Caco-2 (cell line): ENCODE measurements around the gene DSE. TPM values are rescaled to one million over a fixed set of nuclear protein-coding genes. Genes with fewer than 3 reads are reported as not detected.

Source experiments
- BruUV-seq: library from RNA; stranded (reverse); fragments of 400-500 nt; replicated peaks from 2 replicates; lab custom pipeline; 2021; lab: Mats Ljungman, UMichigan
- CTCF ChIA-PET: fragments of 300-600 bp; sonication (Branson Sonifier 250); formaldehyde crosslinking; loops from one replicate; lab custom pipeline; 2022; ENCODE audit warnings: antibody characterized with exemption; lab: Charles Lee
- POLR2A ChIA-PET: fragments of 300-600 bp; sonication (Branson Sonifier 250); formaldehyde crosslinking; loops from one replicate; lab custom pipeline; 2022; ENCODE audit warnings: antibody characterized with exemption; lab: Charles Lee
- DNase-seq, 2 experiments: peaks; one replicate each; pipeline versions ENCODE4 v3.0.0 to v3.0.0-alpha.2; 2020 to 2022
- H3K27me3 ChIP-seq: replicated peaks from 2 replicates; pipeline ENCODE4 v1.6.0; 2011; ENCODE audit warnings: low read length; ENCODE audit not compliant: control insufficient read depth, insufficient read depth
- H3K36me3 ChIP-seq: 2 replicates; pipeline ENCODE4 v1.5.1; 2011; ENCODE audit warnings: low read length; ENCODE audit not compliant: control insufficient read depth, insufficient read depth
- H3K4me1 ChIP-seq: fragments of 250-450 bp; sonication (Bioruptor Pico); 2 replicates; pipeline ENCODE4 v1.5.1; 2020; ENCODE audit warnings: mild to moderate bottlenecking
- H3K4me3 ChIP-seq: 2 replicates; pipeline ENCODE4 v1.5.1; 2011; ENCODE audit warnings: low read depth, mild to moderate bottlenecking, control low read depth, low read length
- H3K9me3 ChIP-seq: fragments of 250-450 bp; sonication (Bioruptor Pico); 2 replicates; pipeline ENCODE4 v1.5.1; 2020; ENCODE audit warnings: mild to moderate bottlenecking, moderate library complexity
- H3K27ac Mint-ChIP-seq: one replicate; pipeline ENCODE4 v1.8.0; 2022; ENCODE audit warnings: mixed read lengths; ENCODE audit not compliant: unreplicated experiment
- H3K27me3 Mint-ChIP-seq: one replicate; pipeline ENCODE4 v1.8.0; 2022; ENCODE audit warnings: mixed read lengths; ENCODE audit not compliant: insufficient read depth, unreplicated experiment
- H3K36me3 Mint-ChIP-seq: one replicate; pipeline ENCODE4 v1.8.0; 2022; ENCODE audit warnings: mild to moderate bottlenecking, mixed read lengths; ENCODE audit not compliant: insufficient read depth, unreplicated experiment
- H3K4me1 Mint-ChIP-seq: one replicate; pipeline ENCODE4 v1.8.0; 2022; ENCODE audit warnings: low read depth, mixed read lengths; ENCODE audit not compliant: unreplicated experiment
- H3K4me3 Mint-ChIP-seq: one replicate; pipeline ENCODE4 v1.8.0; 2022; ENCODE audit warnings: mild to moderate bottlenecking, moderate library complexity, mixed read lengths; ENCODE audit not compliant: unreplicated experiment
- H3K9me3 Mint-ChIP-seq: one replicate; pipeline ENCODE4 v1.8.0; 2022; ENCODE audit warnings: mixed read lengths; ENCODE audit not compliant: unreplicated experiment
- CTCF ChIP-seq, 2 experiments: fragments of 200-600 bp in 1 of 2; IDR thresholded peaks; 1 replicate in 1 of 2; 2 replicates in 1 of 2; pipeline versions ENCODE4 v1.5.1 to v1.8.0; 2011 to 2022; ENCODE audit warnings: antibody characterized with exemption in 1 of 2, control low read depth in 1 of 2, inconsistent platforms in 1 of 2, low read depth in 1 of 2, low read length in 1 of 2, mild to moderate bottlenecking in 1 of 2, moderate library complexity in 1 of 2; ENCODE audit not compliant: insufficient read depth in 1 of 2, severe bottlenecking in 1 of 2, unreplicated experiment in 1 of 2
- intact Hi-C: fragments of 100-400 bp; cut with micrococcal nuclease; formaldehyde crosslinking; loops from one replicate; pipeline ENCODE4 v1.10.0; 2022; ENCODE audit not compliant: unreplicated experiment
- total RNA-seq: library from RNA; stranded (reverse); gene quantifications from 2 replicates; pipeline ENCODE4 v1.2.3, GENCODE V29; 2022

DSE gene
- total RNA-seq, 1 experiment from 2014 or later, result 2.8 TPM

GRCh38 chr6:116456927-116457326 lies 86.2 kb downstream of the DSE start:
- no peak overlapping the region for H3K4me3 Mint-ChIP-seq
- Histone ChIP-seq H3K36me3 (no peaks in the 10 kb centered on the region), H3K27me3 (no peaks in the 10 kb centered on the region), H3K4me3 (no peak overlapping the region), H3K9me3 (no peaks in the 10 kb centered on the region), H3K4me1 (no peaks in the 10 kb centered on the region)
- DNase-seq, result no peak
- no TSS peak for BruUV-seq
- H3K27me3 Mint-ChIP-seq, result peaks cover 19% of the 10 kb centered on the region
- no peaks in the 10 kb centered on the region for H3K36me3 Mint-ChIP-seq
- ChIA-PET POLR2A (no interaction called here), CTCF (no interaction called here)
- intact Hi-C loops, result no loop called here
- TF ChIP-seq CTCF (IDR thresholded peaks at IDR 0.05; ENCODE audit: insufficient read depth in 1 of 2, low read depth in 1 of 2, low read length in 1 of 2, severe bottlenecking in 1 of 2, unreplicated experiment in 1 of 2), result no peak
- no peak overlapping the region for H3K27ac Mint-ChIP-seq
- H3K4me1 Mint-ChIP-seq, result no peaks in the 10 kb centered on the region
- no peaks in the 10 kb centered on the region for H3K9me3 Mint-ChIP-seq

GRCh38 chr6:116458264-116458663 lies 87.5 kb downstream of the DSE start:
- H3K36me3 Mint-ChIP-seq, result no peaks in the 10 kb centered on the region
- ChIA-PET POLR2A (no interaction called here), CTCF (no interaction called here)
- no peaks in the 10 kb centered on the region for H3K4me1 Mint-ChIP-seq
- H3K4me3 ChIP-seq, result no peak overlapping the region
- intact Hi-C loops, result no loop called here
- H3K4me3 Mint-ChIP-seq, result no peak overlapping the region
- H3K4me1 ChIP-seq, result no peaks in the 10 kb centered on the region
- no peaks in the 10 kb centered on the region for H3K36me3 ChIP-seq
- H3K27me3 Mint-ChIP-seq, result peaks cover 18% of the 10 kb centered on the region
- no TSS peak for BruUV-seq
- no peaks in the 10 kb centered on the region for H3K27me3 ChIP-seq
- no peaks in the 10 kb centered on the region for H3K9me3 ChIP-seq
- no peak for TF ChIP-seq CTCF (IDR thresholded peaks at IDR 0.05; ENCODE audit: insufficient read depth in 1 of 2, low read depth in 1 of 2, low read length in 1 of 2, severe bottlenecking in 1 of 2, unreplicated experiment in 1 of 2)
- H3K27ac Mint-ChIP-seq, result no peak overlapping the region
- DNase-seq, result no peak
- H3K9me3 Mint-ChIP-seq, result no peaks in the 10 kb centered on the region

- no TSS peak for BruUV-seq
- no peak overlapping the region for H3K4me3 ChIP-seq
- CTCF ChIA-PET, result no interaction called here
- H3K27me3 ChIP-seq, result no peaks in the 10 kb centered on the region
- no peaks in the 10 kb centered on the region for H3K36me3 ChIP-seq
- no peaks in the 10 kb centered on the region for H3K36me3 Mint-ChIP-seq
- no peaks in the 10 kb centered on the region for H3K9me3 ChIP-seq
- no peaks in the 10 kb centered on the region for H3K9me3 Mint-ChIP-seq
- TF ChIP-seq CTCF (IDR thresholded peaks at IDR 0.05; ENCODE audit: insufficient read depth in 1 of 2, low read depth in 1 of 2, low read length in 1 of 2, severe bottlenecking in 1 of 2, unreplicated experiment in 1 of 2), result no peak
- intact Hi-C loops, result no loop called here
- no peak for DNase-seq
- H3K27ac Mint-ChIP-seq, result no peak overlapping the region
- no peak overlapping the region for H3K4me3 Mint-ChIP-seq
- no peaks in the 10 kb centered on the region for H3K4me1 Mint-ChIP-seq
- no peaks in the 10 kb centered on the region for H3K4me1 ChIP-seq
- H3K27me3 Mint-ChIP-seq, result peaks cover 22% of the 10 kb centered on the region
- POLR2A ChIA-PET, result no interaction called here
These were observed 89.2 kb downstream of the DSE start for GRCh38 chr6:116459927-116460326.
